Natural killer cell (primary cell): ENCODE data around the gene F2RL1. TPM values are rescaled to one million over a fixed set of nuclear protein-coding genes. Genes with fewer than 3 reads are reported as not detected.
"Not testable (repeated sequence)": the region's sequence is repeated elsewhere in the genome, so short reads cannot be mapped to it uniquely, and the experiment has no call there.

Experiments used
- ATAC-seq, 3 donors: fragments of 150-1000 bp in 2 of 3; fragments of 200-7000 bp in 1 of 3; cut with Tn5 transposase; 1 replicate in 1 of 3; 2 replicates in 2 of 3; pipeline ENCODE4 v1.10.0; 2021; ENCODE audit warnings: mild to moderate bottlenecking in 2 of 3, moderate library complexity in 2 of 3
- DNase-seq, 2 donors: peaks; one replicate each; pipeline versions ENCODE4 v3.0.0 to v3.0.0-alpha.2; 2013 to 2021; ENCODE audit warnings: mixed read lengths in 1 of 2
- H3K27ac ChIP-seq: one replicate; pipeline ENCODE4 v1.5.1; 2013; ENCODE audit warnings: mild to moderate bottlenecking, low read length
- H3K27me3 ChIP-seq: one replicate; pipeline ENCODE4 v1.6.1; 2013; ENCODE audit warnings: low read length; ENCODE audit not compliant: control insufficient read depth, insufficient read depth
- H3K36me3 ChIP-seq: one replicate; pipeline ENCODE4 v1.6.1; 2013; ENCODE audit warnings: low read length; ENCODE audit not compliant: control insufficient read depth, insufficient read depth
- H3K4me1 ChIP-seq: one replicate; pipeline ENCODE4 v1.6.1; 2013; ENCODE audit warnings: low read length; ENCODE audit not compliant: control insufficient read depth, insufficient read depth
- H3K4me3 ChIP-seq: one replicate; pipeline ENCODE4 v1.5.1; 2013; ENCODE audit warnings: low read length
- H3K9me3 ChIP-seq: one replicate; pipeline ENCODE4 v1.6.1; 2013; ENCODE audit warnings: low read length; ENCODE audit not compliant: control insufficient read depth, insufficient read depth
- H3K27ac Mint-ChIP-seq, 2 donors: one replicate each; pipeline ENCODE4 v1.8.0; 2022; ENCODE audit warnings: mild to moderate bottlenecking in 2 of 2, mixed read lengths in 2 of 2, moderate library complexity in 1 of 2
- H3K27me3 Mint-ChIP-seq, 2 donors: one replicate each; pipeline ENCODE4 v1.8.0; 2022; ENCODE audit warnings: low read depth in 2 of 2, mixed read lengths in 2 of 2
- H3K36me3 Mint-ChIP-seq: one replicate; pipeline ENCODE4 v1.8.0; 2022; ENCODE audit warnings: mixed read lengths
- H3K4me1 Mint-ChIP-seq, 2 donors: one replicate each; pipeline ENCODE4 v1.8.0; 2022; ENCODE audit warnings: mixed read lengths in 2 of 2
- H3K4me3 Mint-ChIP-seq: one replicate; pipeline ENCODE4 v1.8.0; 2022; ENCODE audit warnings: mild to moderate bottlenecking, moderate library complexity, mixed read lengths
- H3K9me3 Mint-ChIP-seq, 2 donors: one replicate each; pipeline ENCODE4 v1.8.0; 2022; ENCODE audit warnings: mixed read lengths in 2 of 2
- WGBS: methylation state at CpG from one replicate; pipeline ENCODE4 v1.1.7; 2013; ENCODE audit warnings: missing lambda C conversion rate; ENCODE audit not compliant: insufficient coverage; 5-methylcytosine and 5-hydroxymethylcytosine counted together
- intact Hi-C: fragments of 100-400 bp; cut with micrococcal nuclease; formaldehyde crosslinking; loops from one replicate; pipeline ENCODE4 v1.14.2; 2022
- total RNA-seq, 4 donors: library from RNA; stranded (reverse); fragments of 120-200 nt in 1 of 4; gene quantifications; one replicate each; pipeline versions ENCODE4 v1.2.3 to v1.2.4, GENCODE V29; 2013 to 2022
- TF ChIP-seq, protein P1 (sequence below): fragments of 200-600 bp; IDR thresholded peaks from one replicate; pipeline ENCODE4 v1.8.0; 2022; ENCODE audit warnings: antibody characterized with exemption

The F2RL1 gene
- total RNA-seq, 3 donors from 2014 or later (not counting 1 experiment from before 2014, with no cell fraction given), result 0.29 to 0.35 TPM; not detected in 1

DNA sequence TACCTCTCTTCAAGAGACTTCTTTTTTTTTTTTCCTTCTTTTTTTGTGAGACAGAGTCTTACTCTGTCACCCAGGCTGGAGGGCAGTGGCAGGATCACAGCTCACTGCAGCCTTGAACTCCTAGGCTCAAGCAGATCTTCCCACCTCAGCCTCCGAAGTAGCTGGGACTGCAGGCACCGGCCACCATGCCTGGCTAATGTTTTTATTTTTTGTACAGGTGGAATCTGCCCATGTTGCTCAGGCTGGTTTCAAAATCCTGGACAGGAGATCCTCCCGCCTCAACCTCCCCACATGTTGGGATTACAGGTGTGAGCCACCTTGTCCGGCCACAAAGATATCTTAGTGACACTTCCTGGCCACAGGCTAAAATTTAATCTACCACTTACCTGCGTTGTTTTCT, 42.9 kb upstream of the F2RL1 start:
- peaks cover 0 to 5% of the 10 kb centered on the region in 2 donors for H3K4me1 Mint-ChIP-seq

DNA sequence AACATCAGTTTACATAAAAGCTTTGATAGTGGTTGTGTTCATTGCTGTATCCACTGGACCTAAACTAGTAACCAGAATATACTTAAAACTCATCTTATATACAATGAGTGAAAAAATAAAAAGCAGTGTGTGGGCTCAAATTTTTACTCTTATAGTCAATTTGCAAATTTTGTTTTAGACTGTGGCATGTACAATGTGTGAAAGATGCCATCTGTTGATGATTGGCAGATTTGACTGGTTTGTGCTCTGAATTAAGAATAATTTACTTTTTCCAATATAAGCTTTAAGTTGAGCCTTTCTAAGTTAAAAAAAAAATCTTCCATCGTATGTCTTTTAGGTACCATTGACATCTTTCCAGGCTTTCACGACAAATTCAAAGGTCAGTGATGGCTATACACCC, 42.4 kb upstream of the F2RL1 start:
- Mint-ChIP-seq H3K27me3 (no peaks in the 10 kb centered on the region), H3K4me1 (peaks cover 0 to 5% of the 10 kb centered on the region in 2 donors), H3K36me3 (no peaks in the 10 kb centered on the region), H3K27ac (no peak overlapping the region), H3K4me3 (no peak overlapping the region), H3K9me3 (no peaks in the 10 kb centered on the region)
- ATAC-seq, result no peak
- WGBS, result 100% methylated on average over 2 of the region's 2 CpGs
- no peak overlapping the region for H3K4me3 ChIP-seq
- H3K27ac ChIP-seq, result no peak overlapping the region
- H3K27me3 ChIP-seq, result no peaks in the 10 kb centered on the region
- TF ChIP-seq, protein P1, sequence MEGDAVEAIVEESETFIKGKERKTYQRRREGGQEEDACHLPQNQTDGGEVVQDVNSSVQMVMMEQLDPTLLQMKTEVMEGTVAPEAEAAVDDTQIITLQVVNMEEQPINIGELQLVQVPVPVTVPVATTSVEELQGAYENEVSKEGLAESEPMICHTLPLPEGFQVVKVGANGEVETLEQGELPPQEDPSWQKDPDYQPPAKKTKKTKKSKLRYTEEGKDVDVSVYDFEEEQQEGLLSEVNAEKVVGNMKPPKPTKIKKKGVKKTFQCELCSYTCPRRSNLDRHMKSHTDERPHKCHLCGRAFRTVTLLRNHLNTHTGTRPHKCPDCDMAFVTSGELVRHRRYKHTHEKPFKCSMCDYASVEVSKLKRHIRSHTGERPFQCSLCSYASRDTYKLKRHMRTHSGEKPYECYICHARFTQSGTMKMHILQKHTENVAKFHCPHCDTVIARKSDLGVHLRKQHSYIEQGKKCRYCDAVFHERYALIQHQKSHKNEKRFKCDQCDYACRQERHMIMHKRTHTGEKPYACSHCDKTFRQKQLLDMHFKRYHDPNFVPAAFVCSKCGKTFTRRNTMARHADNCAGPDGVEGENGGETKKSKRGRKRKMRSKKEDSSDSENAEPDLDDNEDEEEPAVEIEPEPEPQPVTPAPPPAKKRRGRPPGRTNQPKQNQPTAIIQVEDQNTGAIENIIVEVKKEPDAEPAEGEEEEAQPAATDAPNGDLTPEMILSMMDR, result no peak
- no peaks in the 10 kb centered on the region for H3K4me1 ChIP-seq
- no peaks in the 10 kb centered on the region for H3K36me3 ChIP-seq
- DNase-seq, result no peak
- no peaks in the 10 kb centered on the region for H3K9me3 ChIP-seq
- intact Hi-C loops, result loop anchor here (10.0 kb wide), 1 partner anchor 372 kb away; the partner anchor contains the start of gene IQGAP2

More for the DNA sequence above, 42.9 kb upstream of the F2RL1 start:
- intact Hi-C loops, result loop anchor here (10.0 kb wide), 1 partner anchor 371 kb away; the partner anchor contains the start of gene IQGAP2
- DNase-seq, result no peak
- Histone ChIP-seq H3K9me3 (no peaks in the 10 kb centered on the region), H3K4me1 (no peaks in the 10 kb centered on the region), H3K27me3 (no peaks in the 10 kb centered on the region), H3K27ac (no peak overlapping the region), H3K4me3 (no peak overlapping the region), H3K36me3 (no peaks in the 10 kb centered on the region)
- no peaks in the 10 kb centered on the region for H3K27me3 Mint-ChIP-seq
- no peaks in the 10 kb centered on the region for H3K9me3 Mint-ChIP-seq
- no peaks in the 10 kb centered on the region for H3K36me3 Mint-ChIP-seq
- peak overlapping the region; percentile 35 for H3K4me3 Mint-ChIP-seq
- 84% methylated on average over 5 of the region's 5 CpGs for WGBS
- TF ChIP-seq, protein P1, result no peak
- ATAC-seq, result no peak
- no peak overlapping the region for H3K27ac Mint-ChIP-seq

DNA sequence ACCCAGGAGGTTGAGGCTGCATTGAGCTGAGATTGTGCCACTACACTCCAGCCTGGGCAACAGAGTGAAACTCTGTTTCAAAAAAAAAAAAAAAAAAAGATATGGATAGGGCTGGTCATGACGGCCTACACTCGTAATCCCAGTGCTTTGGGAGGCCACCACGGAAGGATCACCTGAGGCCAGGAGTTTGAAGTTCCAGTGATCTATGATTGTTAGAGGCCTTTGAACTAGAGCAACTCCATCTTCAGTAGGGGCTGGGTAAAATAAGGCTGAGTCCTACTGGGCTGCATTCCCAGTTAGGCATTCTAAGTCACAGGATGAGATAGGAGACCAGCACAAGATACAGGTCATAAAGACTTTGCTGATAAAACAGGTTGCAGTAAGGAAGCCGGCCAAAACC, 38.2 kb upstream of the F2RL1 start:
- H3K27ac ChIP-seq, H3K36me3 ChIP-seq, H3K27me3 Mint-ChIP-seq, H3K9me3 Mint-ChIP-seq, H3K9me3 ChIP-seq, H3K4me3 Mint-ChIP-seq, H3K36me3 Mint-ChIP-seq, H3K4me3 ChIP-seq, intact Hi-C loops, H3K4me1 Mint-ChIP-seq, DNase-seq, H3K4me1 ChIP-seq, H3K27me3 ChIP-seq, H3K27ac Mint-ChIP-seq, ATAC-seq: not testable (repeated sequence)
- 99% methylated on average over 4 of the region's 4 CpGs for WGBS

DNA sequence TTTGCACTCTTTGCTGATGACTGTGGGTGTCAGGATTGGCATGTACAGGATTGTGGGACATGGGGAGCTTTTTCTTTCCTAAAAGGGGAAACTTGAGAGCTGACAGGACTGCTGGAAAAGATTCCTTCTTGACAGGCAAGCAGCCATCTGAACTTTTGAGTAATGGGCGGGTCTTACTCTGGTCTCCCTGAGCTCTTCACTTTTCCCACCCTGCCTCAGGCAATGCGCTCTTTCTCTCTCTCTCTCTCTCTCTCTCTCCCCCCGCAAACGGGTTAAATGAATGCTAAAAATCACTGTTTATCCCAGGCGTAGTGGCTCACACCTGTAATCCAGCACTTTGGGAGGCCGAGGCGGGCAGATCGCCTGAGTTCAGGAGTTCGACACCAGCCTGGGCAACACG, 37.1 kb upstream of the F2RL1 start:
- Mint-ChIP-seq H3K4me1 (peaks cover 0 to 5% of the 10 kb centered on the region in 2 donors), H3K4me3 (no peak overlapping the region), H3K36me3 (no peaks in the 10 kb centered on the region), H3K27me3 (peaks cover 5 to 6% of the 10 kb centered on the region in 2 donors), H3K9me3 (no peaks in the 10 kb centered on the region), H3K27ac (no peak overlapping the region)
- H3K4me1 ChIP-seq, result no peaks in the 10 kb centered on the region
- no peaks in the 10 kb centered on the region for H3K27me3 ChIP-seq
- H3K9me3 ChIP-seq, result no peaks in the 10 kb centered on the region
- H3K4me3 ChIP-seq, result no peak overlapping the region
- DNase-seq, result no peak
- 98% methylated on average over 10 of the region's 10 CpGs for WGBS
- TF ChIP-seq, protein P1, result no peak
- no peak for ATAC-seq
- H3K27ac ChIP-seq, result no peak overlapping the region
- no peaks in the 10 kb centered on the region for H3K36me3 ChIP-seq
- intact Hi-C loops, result no loop called here
